Glomerular endothelial cell (primary cell): Measurements from ENCODE around the gene KRT17. TPM values are rescaled to one million over a fixed set of nuclear protein-coding genes. Genes with fewer than 3 reads are reported as not detected.

ENCODE experiments used
- DNase-seq: peaks from one replicate; pipeline ENCODE4 v3.0.0-alpha.2; 2011; ENCODE audit warnings: low read depth, low spot score; ENCODE audit errors: extremely low read depth
- total RNA-seq: library from RNA; depleted of rRNA; stranded (reverse); fragments of >200 nt; gene quantifications from 2 replicates; pipeline ENCODE4 v1.2.3, GENCODE V29; 2015

Gene KRT17
- total RNA-seq: 2.7 TPM in 1 of 2 replicates, not detected in the other

DNA sequence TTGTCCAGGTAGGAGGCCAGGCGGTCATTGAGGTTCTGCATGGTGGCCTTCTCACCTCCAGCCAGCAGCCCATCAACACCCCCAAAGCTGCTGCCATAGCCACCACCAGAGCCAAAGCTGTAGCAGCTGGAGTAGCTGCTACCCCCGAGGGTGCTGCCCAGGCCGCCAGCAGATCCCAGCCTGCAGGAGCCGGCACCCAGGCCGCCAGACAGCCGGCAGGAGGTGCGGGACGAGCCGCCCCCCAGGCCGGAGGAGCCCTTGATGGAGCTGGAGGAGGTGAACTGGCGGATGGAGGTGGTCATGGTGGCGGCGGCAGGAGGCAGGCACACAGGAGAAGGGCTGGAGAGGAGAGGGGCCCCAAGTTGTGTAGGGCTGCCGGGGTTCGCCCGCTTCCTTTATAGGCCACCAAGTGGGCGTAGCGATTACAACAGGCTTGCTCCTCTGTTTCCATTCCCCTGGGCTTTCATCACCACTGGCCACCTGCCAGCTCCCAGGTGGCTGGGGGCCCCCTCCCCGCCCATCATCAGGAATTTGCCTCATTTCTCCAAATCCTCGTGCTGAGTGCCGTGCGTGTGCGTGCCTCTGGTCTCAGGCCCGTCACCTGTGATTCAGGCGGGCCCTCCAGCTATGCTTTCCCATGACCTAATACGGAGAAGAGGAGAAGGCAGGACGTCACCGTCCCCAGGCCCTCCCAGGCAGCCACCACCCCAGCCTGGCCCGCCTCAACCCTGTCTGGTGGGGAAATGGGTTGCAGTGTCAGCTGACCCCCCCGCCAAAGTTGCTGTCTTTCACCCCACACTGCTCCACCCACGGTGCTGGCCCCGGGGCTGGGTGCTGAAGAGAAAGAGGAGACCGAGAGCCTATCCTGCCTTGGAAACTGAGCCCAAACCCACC, at the start of gene KRT17:
Gene KRT17 (minus strand): TSS at position 368 of the 894 bp plus-strand sequence. CDS start 66 bp downstream, at position 302.
- DNase-seq: no peak

DNA sequence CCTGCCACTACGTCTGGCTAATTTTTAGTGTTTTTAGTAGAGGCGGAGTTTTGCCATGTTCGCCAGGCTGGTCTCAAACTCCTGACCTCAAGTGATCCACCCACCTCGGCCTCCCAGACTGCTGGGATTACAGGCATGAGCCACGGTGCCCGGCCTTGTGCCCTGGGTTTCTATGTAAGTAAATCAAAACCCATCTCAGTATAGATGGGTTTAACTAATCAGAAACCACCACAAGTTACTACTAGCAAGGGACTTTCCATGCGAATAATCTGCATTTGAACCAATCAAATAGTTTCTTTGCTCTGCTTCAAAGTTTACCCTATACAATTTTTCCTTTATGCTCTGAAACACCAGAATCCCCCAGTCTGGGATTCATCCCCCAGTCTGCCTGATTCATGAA, 47.8 kb upstream of the KRT17 start:
- no peak for DNase-seq

- no peak for DNase-seq
Measured at GRCh38 chr17:41667280-41668041, 43.1 kb upstream of the KRT17 start.

- DNase-seq: no peak
Measured at GRCh38 chr17:41666708-41667279, 42.4 kb upstream of the KRT17 start.

DNA sequence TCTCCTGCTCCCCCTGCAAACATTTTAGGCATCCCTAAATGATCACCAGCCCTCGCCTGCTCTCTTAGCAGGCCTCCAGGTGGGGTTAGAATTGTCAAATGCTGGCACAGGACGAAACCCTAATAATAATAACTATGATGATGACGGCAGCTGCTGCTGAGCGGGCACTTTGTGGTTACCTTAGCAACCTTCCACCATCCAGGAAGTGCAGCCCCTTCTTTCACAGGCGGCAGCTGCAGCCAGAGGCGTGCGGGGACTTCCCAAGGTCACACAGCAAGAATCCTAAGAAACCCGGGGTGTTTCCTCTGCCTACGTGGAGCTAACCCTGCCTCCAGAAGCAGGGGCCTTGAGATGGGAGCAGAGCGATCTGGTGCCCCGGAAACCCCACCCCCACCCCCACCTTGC, 41.9 kb upstream of the KRT17 start:
- DNase-seq: no peak

- DNase-seq: no peak
Measured at GRCh38 chr17:41665566-41666236, 41.3 kb upstream of the KRT17 start.

GRCh38 chr17:41664587-41665565, 40.5 kb upstream of the KRT17 start:
- no peak for DNase-seq

- DNase-seq: no peak
Measured at GRCh38 chr17:41664172-41664457, 39.7 kb upstream of the KRT17 start.

DNA sequence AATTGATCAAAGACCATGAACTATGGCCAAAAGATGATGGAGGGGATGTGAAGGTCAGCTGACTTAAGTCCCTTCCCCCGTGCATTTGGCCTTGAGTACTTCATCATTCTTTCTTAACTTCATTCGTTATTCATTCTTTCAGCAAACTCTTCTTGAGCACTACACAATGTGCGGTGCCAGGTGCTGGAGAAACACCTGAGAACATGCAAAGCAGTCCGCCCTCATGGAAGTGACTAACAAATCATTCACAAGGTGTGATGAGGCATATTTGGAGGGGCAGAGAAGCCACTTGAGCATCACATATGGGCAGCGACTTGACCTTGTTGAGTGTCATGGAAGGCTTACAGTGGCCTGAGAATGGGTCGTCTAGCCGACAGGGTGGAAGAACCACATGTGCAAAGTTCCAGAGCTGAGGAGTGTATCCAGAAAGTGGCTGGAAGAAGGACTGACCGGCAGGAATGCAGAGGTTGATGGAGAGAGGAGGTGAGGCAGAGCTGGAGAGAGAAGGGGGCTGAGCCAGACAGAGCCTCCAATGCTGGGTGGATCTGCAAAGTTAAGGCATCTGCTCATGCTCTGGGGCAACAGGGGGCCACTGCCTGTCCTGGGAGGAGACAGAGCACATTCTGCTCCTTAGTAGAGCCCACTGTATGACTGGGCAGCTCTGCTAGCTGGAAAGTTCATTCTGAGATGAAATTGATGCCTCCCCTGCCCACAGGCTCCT, 39.2 kb upstream of the KRT17 start:
- DNase-seq: no peak

DNA sequence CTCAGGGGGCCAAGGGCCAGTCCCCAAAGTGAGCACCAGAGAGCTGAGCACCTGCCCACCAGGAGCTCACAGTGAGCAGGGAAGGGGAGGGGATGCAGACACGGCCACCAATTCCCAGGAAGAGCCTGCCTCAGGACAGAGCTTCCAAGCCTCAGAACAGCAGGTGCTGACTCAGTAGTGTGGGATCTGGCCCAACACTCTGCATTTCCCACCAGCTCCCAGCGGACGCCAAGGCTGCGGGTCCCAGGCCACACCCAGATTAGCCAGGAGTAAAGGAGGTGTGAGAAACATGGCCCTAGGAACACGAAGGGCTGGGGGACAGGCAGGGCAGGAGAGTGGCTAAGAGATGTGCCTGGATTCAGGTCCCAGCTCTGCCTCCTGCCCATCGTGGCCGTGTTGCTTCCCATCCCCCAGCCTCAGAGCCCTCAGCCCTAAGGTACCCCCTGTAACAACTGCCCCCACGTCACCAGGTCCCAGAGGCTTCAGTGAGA, 35.9 kb upstream of the KRT17 start:
- no peak for DNase-seq

- no peak for DNase-seq
Measured at GRCh38 chr17:41659427-41660212, 35.2 kb upstream of the KRT17 start.

- no peak for DNase-seq
Measured at GRCh38 chr17:41658846-41659245, 34.5 kb upstream of the KRT17 start.

- DNase-seq: no peak
Measured at GRCh38 chr17:41657936-41658335, 33.6 kb upstream of the KRT17 start.

DNA sequence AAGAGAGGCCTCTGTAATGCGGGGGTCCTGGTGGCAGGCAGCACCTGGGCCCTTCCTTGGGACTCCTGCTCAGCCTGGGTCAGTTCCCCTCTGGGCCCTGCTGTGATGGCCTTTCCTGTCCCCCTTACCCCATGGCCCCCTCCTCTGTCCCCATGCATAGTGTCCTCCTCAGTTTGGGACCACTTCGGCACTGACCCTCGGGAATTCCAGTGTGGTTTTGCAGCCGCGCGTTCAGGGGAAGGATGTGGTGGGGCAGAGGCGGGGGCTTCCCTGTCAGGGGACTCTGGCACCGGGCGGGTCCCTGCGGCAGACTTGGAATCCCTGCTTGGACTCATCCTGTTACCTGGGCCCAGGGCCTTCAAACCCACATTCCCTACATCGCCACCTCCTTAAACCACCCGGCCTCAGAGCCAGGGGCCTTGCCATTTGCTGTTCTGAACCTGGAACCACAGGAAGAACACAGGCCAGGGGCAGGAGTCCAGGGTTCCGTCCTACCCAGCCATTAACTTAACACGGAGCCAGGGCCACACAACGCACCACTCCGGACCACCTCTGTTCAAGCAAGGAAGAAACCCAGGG, 32.9 kb upstream of the KRT17 start:
- no peak for DNase-seq

DNA sequence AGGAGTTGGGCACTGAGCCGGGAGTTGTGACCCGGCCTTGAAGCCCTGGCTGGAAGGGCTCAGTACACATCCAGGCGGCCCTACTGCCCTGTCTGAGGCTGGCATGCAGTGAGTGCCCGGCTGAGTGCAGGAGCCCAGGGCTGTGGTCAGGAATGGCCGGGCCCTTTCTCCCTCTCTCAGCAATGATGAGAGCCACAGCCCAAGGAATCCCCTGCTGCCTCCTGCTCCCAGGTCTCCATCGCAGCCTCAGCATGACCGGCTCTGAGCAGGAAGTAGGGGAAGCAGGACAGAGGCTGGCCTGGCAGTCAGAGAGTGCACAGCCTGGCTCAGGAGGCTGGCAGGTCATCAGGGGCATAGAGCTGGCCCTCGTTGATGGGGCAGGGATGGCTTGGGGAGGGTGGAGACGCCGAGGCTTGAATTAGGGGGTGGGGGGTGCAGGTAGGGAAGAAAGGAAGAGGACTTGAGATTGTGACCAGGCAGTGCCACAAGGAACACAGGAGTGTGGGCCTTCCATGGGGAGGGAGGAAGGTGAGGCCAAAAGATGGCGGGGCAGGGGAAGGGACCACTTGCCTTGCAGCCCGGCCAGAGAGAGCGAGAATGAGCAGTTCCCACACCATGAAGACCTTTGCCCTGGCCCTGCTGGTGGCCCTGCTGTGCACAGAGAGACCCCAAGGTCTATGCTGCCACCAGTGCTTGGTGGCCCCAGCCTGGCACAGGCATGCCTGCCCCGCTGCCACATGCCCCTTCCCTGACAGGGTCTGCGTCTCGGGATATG, 32.1 kb upstream of the KRT17 start:
- DNase-seq: no peak

- DNase-seq: no peak
Measured at GRCh38 chr17:41655611-41656111, 31.3 kb upstream of the KRT17 start.
